Measurements from ENCODE around the gene LIN37. TPM values are rescaled to one million over a fixed set of nuclear protein-coding genes. Genes with fewer than 3 reads are reported as not detected.
"Not testable (repeated sequence)": the region's sequence is repeated elsewhere in the genome, so short reads cannot be mapped to it uniquely, and the experiment has no call there.

The LIN37 gene
- total RNA-seq, 3 donors from 2014 or later = 7.6 to 14.3 (median 8.6) TPM

DNA sequence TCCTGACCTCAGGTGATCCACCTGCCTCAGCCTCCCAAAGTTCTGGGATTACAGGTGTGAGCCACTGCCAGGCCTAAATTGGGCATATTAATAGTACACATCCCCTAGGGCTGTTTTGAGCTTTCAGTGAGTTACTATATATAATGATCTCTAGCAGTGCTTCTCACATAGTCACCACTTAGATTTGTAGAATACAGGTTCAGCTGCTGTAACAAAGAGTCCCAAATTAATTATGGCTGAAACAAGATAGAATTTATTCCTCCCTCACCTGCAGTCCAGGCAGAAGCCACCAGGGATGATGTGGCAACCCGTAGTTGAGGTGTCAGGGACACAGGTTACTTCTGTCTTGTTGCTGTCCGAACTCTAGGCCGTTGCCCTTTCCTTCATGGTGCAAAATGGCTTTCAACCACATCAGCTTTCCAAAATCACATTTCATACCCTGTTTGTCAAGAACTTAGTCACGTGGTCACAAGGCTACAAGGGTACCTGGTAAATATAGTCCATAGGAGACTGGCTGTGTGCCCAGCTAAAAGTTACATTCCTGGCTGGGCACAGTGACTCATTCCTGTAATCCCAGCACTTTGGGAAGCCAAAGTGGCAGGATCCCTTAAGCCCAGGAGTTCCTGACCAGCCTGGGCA lies 12.5 kb downstream of the LIN37 start:
- Histone ChIP-seq H3K4me1 (ENCODE audit: low read depth) (peaks cover 25% of the 10 kb centered on the region), H3K9me3 (no peaks in the 10 kb centered on the region), H3K36me3 (ENCODE audit: low read depth) (no peaks in the 10 kb centered on the region), H3K4me3 (no peak overlapping the region)
- TF ChIP-seq CTCF (IDR thresholded peaks at IDR 0.05) = no peak
- intact Hi-C loops (cut with DNase I, micrococcal nuclease) = no loop called here
- no peak for DNase-seq
- ATAC-seq = no peak

- ATAC-seq = no peak
Observed at GRCh38 chr19:35764432-35765315, 16.3 kb downstream of the LIN37 start.

GRCh38 chr19:35766571-35767104 lies 18.3 kb downstream of the LIN37 start:
- H3K9me3 ChIP-seq = no peaks in the 10 kb centered on the region
- no peak for TF ChIP-seq CTCF (IDR thresholded peaks at IDR 0.05)
- intact Hi-C loops (cut with DNase I, micrococcal nuclease) = no loop called here
- no peaks in the 10 kb centered on the region for H3K4me1 ChIP-seq (ENCODE audit: low read depth)
- no peaks in the 10 kb centered on the region for H3K36me3 ChIP-seq (ENCODE audit: low read depth)
- H3K4me3 ChIP-seq = no peak overlapping the region
- DNase-seq = no peak
- ATAC-seq = peak; percentile 24

More at GRCh38 chr19:35764432-35765315, 16.3 kb downstream of the LIN37 start:
- intact Hi-C loops (cut with DNase I, micrococcal nuclease) = no loop called here
- H3K4me3 ChIP-seq = no peak overlapping the region
- TF ChIP-seq CTCF (IDR thresholded peaks at IDR 0.05) = no peak
- H3K4me1 ChIP-seq (ENCODE audit: low read depth) = no peaks in the 10 kb centered on the region
- DNase-seq = no peak
- H3K9me3 ChIP-seq = no peaks in the 10 kb centered on the region
- no peaks in the 10 kb centered on the region for H3K36me3 ChIP-seq (ENCODE audit: low read depth)

DNA sequence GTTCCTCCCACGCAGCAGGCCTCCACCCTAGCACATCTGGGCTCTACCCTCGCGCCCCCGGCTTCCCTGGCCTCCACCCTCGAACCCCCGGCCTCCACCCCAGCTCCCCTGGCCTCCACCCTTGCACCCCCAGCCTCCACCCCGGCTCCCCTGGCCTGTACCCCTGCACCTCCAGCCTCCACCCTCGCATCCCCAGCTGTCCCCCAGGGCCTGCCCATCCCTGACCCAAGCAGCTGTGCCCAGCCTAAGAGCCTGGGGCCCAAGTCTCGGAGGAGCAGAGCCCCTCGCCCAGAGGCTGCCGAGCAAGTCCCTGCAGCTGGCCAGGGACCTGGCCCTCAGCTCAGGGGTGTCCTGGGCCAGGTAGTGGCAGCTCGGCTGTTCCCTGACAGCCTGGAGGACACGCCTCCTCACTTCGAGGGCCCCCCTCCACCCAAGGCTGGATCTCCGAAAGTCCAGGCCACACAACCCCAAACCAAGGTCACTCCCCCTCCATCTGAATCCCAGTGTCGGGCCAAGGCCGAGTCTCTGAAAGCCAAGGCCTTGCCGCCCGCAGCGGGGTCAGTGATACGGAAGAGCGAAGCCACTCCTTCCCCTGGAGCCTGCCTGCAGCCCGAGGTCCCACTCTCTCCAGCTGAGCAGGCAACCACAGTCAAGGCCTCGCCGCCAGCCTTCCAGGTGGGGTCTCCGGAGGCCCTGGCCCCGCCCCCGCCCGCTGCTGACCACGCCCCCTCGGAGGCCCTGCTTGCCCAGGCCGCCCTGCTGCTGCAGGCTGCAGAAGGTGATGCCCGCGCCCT lies 19.1 kb downstream of the LIN37 start:
- intact Hi-C loops (cut with DNase I, micrococcal nuclease) = no loop called here
- no peak for TF ChIP-seq CTCF (IDR thresholded peaks at IDR 0.05)
- ATAC-seq (peak; percentile 25), DNase-seq (no peak)
- Histone ChIP-seq H3K9me3 (no peaks in the 10 kb centered on the region), H3K4me3 (no peak overlapping the region), H3K36me3 (ENCODE audit: low read depth) (no peaks in the 10 kb centered on the region), H3K4me1 (ENCODE audit: low read depth) (no peaks in the 10 kb centered on the region)

DNA sequence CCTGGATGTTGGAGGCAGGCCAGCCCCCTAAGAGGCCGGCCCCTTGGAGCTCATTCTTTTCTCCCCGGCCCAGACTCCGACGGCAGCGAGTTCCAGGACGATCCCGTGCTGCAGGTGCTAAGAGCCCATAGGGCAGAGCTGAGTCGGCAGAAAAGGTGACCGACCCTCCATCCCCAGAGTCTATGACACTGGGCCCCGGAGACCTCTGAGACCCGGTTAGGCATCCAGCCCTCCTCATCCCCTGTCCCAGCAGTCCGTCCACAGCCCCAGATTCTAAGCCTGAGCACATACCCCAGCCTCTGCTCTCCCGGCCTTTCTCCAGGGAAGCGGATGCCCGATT lies 19.7 kb downstream of the LIN37 start:
- no peaks in the 10 kb centered on the region for H3K9me3 ChIP-seq
- no peak overlapping the region for H3K4me3 ChIP-seq
- ATAC-seq = no peak
- no peak for DNase-seq
- no peaks in the 10 kb centered on the region for H3K4me1 ChIP-seq (ENCODE audit: low read depth)
- no peaks in the 10 kb centered on the region for H3K36me3 ChIP-seq (ENCODE audit: low read depth)
- no peak for TF ChIP-seq CTCF (IDR thresholded peaks at IDR 0.05)
- intact Hi-C loops (cut with DNase I, micrococcal nuclease) = no loop called here

- intact Hi-C loops (cut with DNase I, micrococcal nuclease); H3K4me3 ChIP-seq; DNase-seq; H3K4me1 ChIP-seq (ENCODE audit: low read depth); ATAC-seq; H3K36me3 ChIP-seq (ENCODE audit: low read depth); H3K9me3 ChIP-seq: not testable (repeated sequence)
Observed at GRCh38 chr19:35772362-35772761, 24.0 kb downstream of the LIN37 start.

All from mucosa of descending colon (tissue), 3 donors.